HepG2 (cell line): Measurements from ENCODE around the gene LRBA. TPM values are rescaled to one million over a fixed set of nuclear protein-coding genes. Genes with fewer than 3 reads are reported as not detected.

Experiments
- ATAC-seq: fragments of 200-7000 bp; cut with Tn5 transposase; 3 replicates; pipeline ENCODE4 v1.9.1; 2020; ENCODE audit warnings: mild to moderate bottlenecking, moderate library complexity
- BruUV-seq: library from RNA; stranded (reverse); fragments of 400-500 nt; replicated peaks from 2 replicates; lab custom pipeline; 2021; lab: Mats Ljungman, UMichigan
- CTCF ChIA-PET: fragments of 300-600 bp; formaldehyde crosslinking; extraction: SDS; loops from one replicate; lab custom pipeline; 2021; ENCODE audit warnings: low total read pairs, inconsistent platforms, low intra/inter-chr PET ratio; lab: Yijun Ruan, JAX
- POLR2A ChIA-PET: fragments of 350-600 bp; sonication (Branson Sonifier 250); formaldehyde crosslinking; loops from one replicate; lab custom pipeline; 2020; ENCODE audit warnings: antibody characterized with exemption, inconsistent platforms; lab: Yijun Ruan, JAX
- DNase-seq: peaks from one replicate; pipeline ENCODE4 v3.0.0-alpha.2; 2015; ENCODE audit warnings: low spot score
- FAIRE-seq: peaks from 3 replicates; lab custom pipeline; 2011; peaks lifted over from hg19 to GRCh38; lab: Jason Lieb, UNC
- H2AFZ ChIP-seq: one replicate; pipeline ENCODE4 v1.6.1; 2011; ENCODE audit warnings: low read length, inconsistent platforms
- H3K27ac ChIP-seq: fragments of 300-600 bp; 3 replicates; pipeline ENCODE4 v1.8.0; 2011; ENCODE audit warnings: mixed run types, mild to moderate bottlenecking, mixed read lengths, low read length, inconsistent platforms; ENCODE audit not compliant: insufficient read depth; ENCODE audit errors: extremely low read length
- H3K27me3 ChIP-seq, 2 experiments: fragments of 200-600 bp in 1 of 2; 2 replicates in 1 of 2; 3 replicates in 1 of 2; pipeline versions ENCODE4 v1.6.0 to v1.8.0; 2011; ENCODE audit warnings: low read length in 2 of 2, mild to moderate bottlenecking in 2 of 2, moderate library complexity in 2 of 2, inconsistent platforms in 1 of 2; ENCODE audit not compliant: insufficient read depth in 2 of 2, control insufficient read depth in 1 of 2
- H3K36me3 ChIP-seq, 2 experiments: fragments of 200-600 bp in 1 of 2; replicated peaks in 1 of 2; 2 replicates in 1 of 2; 3 replicates in 1 of 2; pipeline versions ENCODE4 v1.5.1 to v1.8.0; 2011; ENCODE audit warnings: low read length in 2 of 2, inconsistent platforms in 1 of 2; ENCODE audit not compliant: insufficient read depth in 2 of 2, control insufficient read depth in 1 of 2
- H3K4me1 ChIP-seq: 2 replicates; pipeline ENCODE4 v1.5.1; 2012; ENCODE audit warnings: low read length, inconsistent platforms; ENCODE audit not compliant: insufficient read depth
- H3K4me2 ChIP-seq: 2 replicates; pipeline ENCODE4 v1.6.0; 2011; ENCODE audit warnings: low read depth, low read length, inconsistent platforms
- H3K4me3 ChIP-seq, 3 experiments: fragments of 200-600 bp in 1 of 3; sonication (generic), shearing (Covaris generic) in 1 of 3; replicated peaks in 1 of 3; 2 replicates each; pipeline ENCODE4 v1.5.1; 2011 to 2016; ENCODE audit warnings: low read length in 3 of 3, inconsistent platforms in 2 of 3, low read depth in 2 of 3, mild to moderate bottlenecking in 2 of 3, control low read depth in 1 of 3, mixed read lengths in 1 of 3; ENCODE audit not compliant: insufficient read depth in 1 of 3
- H3K79me2 ChIP-seq: one replicate; pipeline ENCODE4 v1.6.1; 2011; ENCODE audit warnings: low read length, inconsistent platforms; ENCODE audit not compliant: insufficient read depth
- H3K9ac ChIP-seq: 2 replicates; pipeline ENCODE4 v1.6.0; 2011; ENCODE audit warnings: mild to moderate bottlenecking, low read depth, low read length, inconsistent platforms; ENCODE audit not compliant: insufficient read depth
- H3K9me3 ChIP-seq: 2 replicates; pipeline ENCODE4 v1.5.1; 2012; ENCODE audit warnings: mild to moderate bottlenecking, low read length
- H4K20me1 ChIP-seq: 2 replicates; pipeline ENCODE4 v1.6.0; 2011; ENCODE audit warnings: inconsistent platforms, mild to moderate bottlenecking, low read length, moderate library complexity; ENCODE audit not compliant: insufficient read depth
- ZNF20 ChIP-seq: sonication (generic); formaldehyde crosslinking; IDR thresholded peaks from 2 replicates; pipeline ENCODE4 v1.4.0; 2020; ENCODE audit warnings: mild to moderate bottlenecking, moderate library complexity, missing genetic modification reagents
- WGBS: methylation state at CpG from one replicate; pipeline ENCODE4 v1.1.6; 2017; ENCODE audit warnings: low lambda C conversion rate; 5-methylcytosine and 5-hydroxymethylcytosine counted together
- in situ Hi-C: cut with HindIII; loops from 2 replicates; pipeline ENCODE4 v1.10.0; 2017; ENCODE audit warnings: low pct_unique_long_range_greater_than_20kb; ENCODE audit not compliant: extremely low pct_ligation_motif_present
- intact Hi-C: fragments of 100-400 bp; cut with micrococcal nuclease; formaldehyde crosslinking; loops from one replicate; pipeline ENCODE4 v1.10.0; 2022; ENCODE audit not compliant: unreplicated experiment
- polyA plus RNA-seq, 8 experiments: library from polyadenylated mRNA; depleted of rRNA in 3 of 8; stranded (reverse) in 7 of 8; unstranded in 1 of 8; fragments of >200 nt; fragmentation: Illumina TruSeq in 4 of 8; extraction: Trizol in 4 of 8; gene quantifications; 2 replicates each; pipeline versions ENCODE4 v1.2.1 to v1.2.3, GENCODE V29; 2011 to 2016; ENCODE audit warnings: low read depth in 4 of 8, missing spikeins in 1 of 8, mixed read lengths in 1 of 8; ENCODE audit not compliant: insufficient read depth in 1 of 8
- total RNA-seq, 5 experiments: library from RNA; depleted of rRNA; stranded (reverse); fragments of >200 nt; fragmentation: Illumina TruSeq; extraction: Trizol; gene quantifications; 2 replicates each; pipeline ENCODE4 v1.2.3, GENCODE V29; 2016; ENCODE audit warnings: low read depth in 1 of 5
- TF ChIP-seq, protein P1 (sequence below): sonication (generic); formaldehyde crosslinking; IDR thresholded peaks from 2 replicates; pipeline ENCODE4 v1.5.0; 2020; ENCODE audit warnings: missing genetic modification reagents
- TF ChIP-seq, protein P2 (sequence below): sonication (generic); formaldehyde crosslinking; IDR thresholded peaks from 2 replicates; pipeline ENCODE4 v1.5.0; 2020; ENCODE audit warnings: mild to moderate bottlenecking, missing genetic modification reagents, moderate library complexity

The LRBA gene
- total and polyA plus RNA-seq, 2 of the 13 experiments (the other 11 are each of a cell fraction or from before 2014, with no cell fraction given), result 21.0 to 37.2 TPM

DNA sequence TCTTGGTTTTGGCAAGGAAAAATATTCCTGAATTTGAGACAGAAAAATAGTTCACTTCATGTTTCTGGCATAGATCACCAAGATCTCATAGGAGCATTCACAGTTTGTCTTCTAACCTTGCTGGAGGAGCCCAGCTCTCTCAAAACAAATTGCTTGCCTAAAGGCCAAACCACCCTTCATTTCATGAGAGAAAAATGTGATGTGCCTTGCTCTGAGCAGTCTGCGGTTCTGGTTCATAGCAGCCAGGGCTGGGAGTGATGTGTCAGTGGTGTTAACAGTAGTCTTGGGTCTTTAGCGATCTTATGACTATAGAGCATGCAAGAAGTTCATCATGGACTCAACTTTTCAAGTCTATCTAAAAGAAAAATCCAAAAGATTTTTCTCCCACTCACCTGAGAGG is 753.5 kb downstream of the LRBA start (continued):
- TF ChIP-seq, protein P1, sequence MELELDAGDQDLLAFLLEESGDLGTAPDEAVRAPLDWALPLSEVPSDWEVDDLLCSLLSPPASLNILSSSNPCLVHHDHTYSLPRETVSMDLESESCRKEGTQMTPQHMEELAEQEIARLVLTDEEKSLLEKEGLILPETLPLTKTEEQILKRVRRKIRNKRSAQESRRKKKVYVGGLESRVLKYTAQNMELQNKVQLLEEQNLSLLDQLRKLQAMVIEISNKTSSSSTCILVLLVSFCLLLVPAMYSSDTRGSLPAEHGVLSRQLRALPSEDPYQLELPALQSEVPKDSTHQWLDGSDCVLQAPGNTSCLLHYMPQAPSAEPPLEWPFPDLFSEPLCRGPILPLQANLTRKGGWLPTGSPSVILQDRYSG, result no peak

DNA sequence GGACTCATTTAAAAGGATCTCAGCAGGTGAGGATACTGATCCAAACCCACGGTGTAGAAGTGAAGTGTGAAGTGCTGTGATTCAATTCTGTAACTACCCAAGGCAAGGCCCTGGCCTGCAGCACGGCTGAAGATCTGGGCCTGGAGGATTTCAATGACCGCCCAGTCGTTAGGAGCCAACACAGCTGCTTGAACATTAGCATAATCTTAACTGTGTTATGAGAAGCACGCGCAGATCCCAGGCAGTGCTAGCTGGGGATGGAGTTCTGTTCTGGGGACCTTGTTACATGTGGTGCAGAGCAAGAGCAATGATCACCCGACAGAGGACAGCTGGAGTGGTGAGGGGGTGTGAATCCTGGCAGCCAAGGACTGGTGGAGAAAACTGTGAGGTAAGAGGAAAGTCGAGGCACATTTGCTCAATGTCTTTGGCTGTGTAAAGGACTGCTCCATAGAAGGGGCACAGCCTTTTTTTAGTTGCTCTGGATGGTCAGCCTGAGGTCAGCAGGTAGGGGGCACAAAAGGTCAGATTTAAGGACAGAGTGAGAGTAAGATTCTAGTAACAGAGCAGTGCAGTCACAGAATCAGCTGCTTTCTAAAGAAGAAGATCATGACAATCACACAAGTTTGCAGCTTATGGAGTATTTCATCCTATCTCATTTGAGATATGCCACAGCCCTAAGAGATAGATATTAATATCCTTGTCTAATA is 755.1 kb downstream of the LRBA start:
- TF ChIP-seq, protein P2, sequence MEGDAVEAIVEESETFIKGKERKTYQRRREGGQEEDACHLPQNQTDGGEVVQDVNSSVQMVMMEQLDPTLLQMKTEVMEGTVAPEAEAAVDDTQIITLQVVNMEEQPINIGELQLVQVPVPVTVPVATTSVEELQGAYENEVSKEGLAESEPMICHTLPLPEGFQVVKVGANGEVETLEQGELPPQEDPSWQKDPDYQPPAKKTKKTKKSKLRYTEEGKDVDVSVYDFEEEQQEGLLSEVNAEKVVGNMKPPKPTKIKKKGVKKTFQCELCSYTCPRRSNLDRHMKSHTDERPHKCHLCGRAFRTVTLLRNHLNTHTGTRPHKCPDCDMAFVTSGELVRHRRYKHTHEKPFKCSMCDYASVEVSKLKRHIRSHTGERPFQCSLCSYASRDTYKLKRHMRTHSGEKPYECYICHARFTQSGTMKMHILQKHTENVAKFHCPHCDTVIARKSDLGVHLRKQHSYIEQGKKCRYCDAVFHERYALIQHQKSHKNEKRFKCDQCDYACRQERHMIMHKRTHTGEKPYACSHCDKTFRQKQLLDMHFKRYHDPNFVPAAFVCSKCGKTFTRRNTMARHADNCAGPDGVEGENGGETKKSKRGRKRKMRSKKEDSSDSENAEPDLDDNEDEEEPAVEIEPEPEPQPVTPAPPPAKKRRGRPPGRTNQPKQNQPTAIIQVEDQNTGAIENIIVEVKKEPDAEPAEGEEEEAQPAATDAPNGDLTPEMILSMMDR, result 0 out of 2 replicates have a peak, but pooled peaks have one; percentile 9
- no peak for TF ChIP-seq ZNF20 (CRISPR knock-in tag)
- no peak overlapping the region for H3K27ac ChIP-seq
- WGBS, result 83% methylated on average over 8 of the region's 8 CpGs
- intact Hi-C loops (no loop called here), in situ Hi-C loops (no loop called here)
- no peak overlapping the region for H2AFZ ChIP-seq
- H3K79me2 ChIP-seq, result no peaks in the 10 kb centered on the region
- H3K9me3 ChIP-seq, result no peaks in the 10 kb centered on the region
- peaks cover 54% of the 10 kb centered on the region for H3K4me1 ChIP-seq
- CTCF ChIA-PET, result no interaction called here
- H3K36me3 ChIP-seq, result peaks cover 0 to 2% of the 10 kb centered on the region in 2 experiments; a peak in 1 of 5 replicates
- H3K27me3 ChIP-seq, result no peaks in the 10 kb centered on the region
- H3K9ac ChIP-seq, result no peak overlapping the region
- no peak for FAIRE-seq
- no peaks in the 10 kb centered on the region for H4K20me1 ChIP-seq
- no peak for DNase-seq
- ATAC-seq, result no peak
- no peak overlapping the region for H3K4me3 ChIP-seq
- no TSS peak for BruUV-seq
- no peak overlapping the region for H3K4me2 ChIP-seq
- POLR2A ChIA-PET, result no interaction called here
